SU-DHL-6 (cell line): ENCODE data around the gene ANKRD23.

ENCODE experiments used
- H2AFZ ChIP-seq: fragments of 200-600 bp; sonication (generic); 2 replicates; pipeline ENCODE4 v1.6.1; 2014; ENCODE audit warnings: low read depth, mild to moderate bottlenecking, moderate library complexity, mixed read lengths, antibody characterized with exemption, low read length; ENCODE audit not compliant: severe bottlenecking
- H3F3A ChIP-seq: fragments of 200-600 bp; shearing (Covaris generic); 2 replicates; pipeline ENCODE4 v1.6.0; 2016; ENCODE audit warnings: antibody characterized with exemption, mild to moderate bottlenecking; ENCODE audit not compliant: insufficient read depth
- H3K27ac ChIP-seq: fragments of 200-600 bp; sonication (generic); 2 replicates; pipeline ENCODE4 v1.5.1; 2016; ENCODE audit warnings: low read depth, mild to moderate bottlenecking, low read length, moderate library complexity, mixed read lengths
- H3K27me3 ChIP-seq: fragments of 200-600 bp; sonication (generic), shearing (Covaris generic); 2 replicates; pipeline ENCODE4 v1.6.0; 2014; ENCODE audit warnings: mild to moderate bottlenecking, low read length
- H3K36me3 ChIP-seq: fragments of 200-600 bp; sonication (generic); 2 replicates; pipeline ENCODE4 v1.6.1; 2014; ENCODE audit warnings: mild to moderate bottlenecking, low read length, mixed read lengths
- H3K4me2 ChIP-seq: fragments of 300-600, 200-600 bp; shearing (Covaris generic), sonication (generic); 2 replicates; pipeline ENCODE4 v1.6.0; 2014; ENCODE audit warnings: low read length, low read depth, mild to moderate bottlenecking; ENCODE audit not compliant: poor library complexity, severe bottlenecking
- H3K4me3 ChIP-seq: fragments of 200-600 bp; sonication (generic); 2 replicates; pipeline ENCODE4 v1.5.1; 2014; ENCODE audit warnings: antibody characterized with exemption, low read length, mild to moderate bottlenecking, mixed read lengths; ENCODE audit not compliant: insufficient read depth, poor library complexity, severe bottlenecking
- H3K79me2 ChIP-seq: fragments of 200-600 bp; sonication (generic); 2 replicates; pipeline ENCODE4 v1.6.1; 2014; ENCODE audit warnings: mild to moderate bottlenecking, low read length, moderate library complexity; ENCODE audit not compliant: insufficient read depth
- H3K9ac ChIP-seq: fragments of 200-600 bp; sonication (generic); 2 replicates; pipeline ENCODE4 v1.7.0; 2014; ENCODE audit warnings: mild to moderate bottlenecking, low read length
- H3K9me2 ChIP-seq: fragments of 200-600 bp; sonication (generic); replicated peaks from 2 replicates; pipeline ENCODE4 v1.6.1; 2014; ENCODE audit warnings: low read length; ENCODE audit not compliant: insufficient read depth
- H3K9me3 ChIP-seq: fragments of 200-600 bp; sonication (generic); 2 replicates; pipeline ENCODE4 v1.6.1; 2014; ENCODE audit warnings: low read length, mixed read lengths; ENCODE audit not compliant: insufficient read depth
- H4K20me1 ChIP-seq: fragments of 200-600 bp; sonication (generic); 2 replicates; pipeline ENCODE4 v1.6.1; 2014; ENCODE audit warnings: low read depth, mild to moderate bottlenecking, antibody characterized with exemption, low read length, moderate library complexity, mixed read lengths
- CTCF ChIP-seq: fragments of 200-600 bp; sonication (generic); IDR thresholded peaks from one replicate; pipeline ENCODE4 v1.5.1; 2017; ENCODE audit warnings: antibody characterized with exemption, mild to moderate bottlenecking, low read length, moderate library complexity; ENCODE audit not compliant: insufficient read depth, poor library complexity, severe bottlenecking
- EZH2phosphoT487 ChIP-seq: fragments of 200-600 bp; sonication (generic), shearing (Covaris generic); conservative IDR thresholded peaks from 2 replicates; pipeline ENCODE4 v1.6.1; 2018; ENCODE audit warnings: mild to moderate bottlenecking, antibody characterized with exemption, low read length, moderate library complexity, mixed read lengths

Gene ANKRD23

GRCh38 chr2:96852667-96853066 is 8.8 kb upstream of the ANKRD23 start:
- H3K9me2 ChIP-seq = no peaks in the 10 kb centered on the region

GRCh38 chr2:96848264-96848663 is 4.4 kb upstream of the ANKRD23 start:
- no peak overlapping the region for H3K9ac ChIP-seq

More at GRCh38 chr2:96852667-96853066, 8.8 kb upstream of the ANKRD23 start:
- H3K4me3 ChIP-seq = no peak overlapping the region
- no peaks in the 10 kb centered on the region for H3F3A ChIP-seq
- no peak overlapping the region for H2AFZ ChIP-seq
- TF ChIP-seq EZH2phosphoT487 = no peak
- no peak for TF ChIP-seq CTCF
- no peak overlapping the region for H3K27ac ChIP-seq
- H3K36me3 ChIP-seq = no peaks in the 10 kb centered on the region
- no peaks in the 10 kb centered on the region for H4K20me1 ChIP-seq
- H3K9ac ChIP-seq = no peak overlapping the region
- H3K4me2 ChIP-seq = no peak overlapping the region
- peaks cover 6% of the 10 kb centered on the region; the same call in 1 of the 2 replicates for H3K79me2 ChIP-seq
- no peaks in the 10 kb centered on the region for H3K27me3 ChIP-seq
- H3K9me3 ChIP-seq = no peaks in the 10 kb centered on the region

GRCh38 chr2:96847586-96847985 is 3.8 kb upstream of the ANKRD23 start:
- Histone ChIP-seq H3K79me2 (no peaks in the 10 kb centered on the region), H4K20me1 (no peaks in the 10 kb centered on the region), H3K36me3 (no peaks in the 10 kb centered on the region), H3K27ac (no peak overlapping the region), H2AFZ (no peak overlapping the region), H3K9ac (no peak overlapping the region), H3F3A (no peaks in the 10 kb centered on the region), H3K4me3 (no peak overlapping the region), H3K4me2 (no peak overlapping the region), H3K27me3 (no peaks in the 10 kb centered on the region), H3K9me2 (no peaks in the 10 kb centered on the region), H3K9me3 (no peaks in the 10 kb centered on the region)
- TF ChIP-seq EZH2phosphoT487 (no peak), CTCF (no peak)

More at GRCh38 chr2:96848264-96848663, 4.4 kb upstream of the ANKRD23 start:
- Histone ChIP-seq H3K36me3 (no peaks in the 10 kb centered on the region), H3K79me2 (no peaks in the 10 kb centered on the region), H3K9me2 (no peaks in the 10 kb centered on the region), H3K4me3 (no peak overlapping the region), H3K27me3 (no peaks in the 10 kb centered on the region), H3K4me2 (no peak overlapping the region), H3K27ac (no peak overlapping the region), H3F3A (no peaks in the 10 kb centered on the region), H4K20me1 (no peaks in the 10 kb centered on the region), H3K9me3 (no peaks in the 10 kb centered on the region), H2AFZ (no peak overlapping the region)
- no peak for TF ChIP-seq CTCF
- TF ChIP-seq EZH2phosphoT487 = no peak
